HepG2 (cell line): ENCODE results near the gene C14orf180. TPM values are rescaled to one million over a fixed set of nuclear protein-coding genes. Genes with fewer than 3 reads are reported as not detected.

Source experiments
- ATAC-seq: fragments of 200-7000 bp; cut with Tn5 transposase; 3 replicates; pipeline ENCODE4 v1.9.1; 2020; ENCODE audit warnings: mild to moderate bottlenecking, moderate library complexity
- BruUV-seq: library from RNA; stranded (reverse); fragments of 400-500 nt; replicated peaks from 2 replicates; lab custom pipeline; 2021; lab: Mats Ljungman, UMichigan
- CTCF ChIA-PET: fragments of 300-600 bp; formaldehyde crosslinking; extraction: SDS; loops from one replicate; lab custom pipeline; 2021; ENCODE audit warnings: low total read pairs, inconsistent platforms, low intra/inter-chr PET ratio; lab: Yijun Ruan, JAX
- POLR2A ChIA-PET: fragments of 350-600 bp; sonication (Branson Sonifier 250); formaldehyde crosslinking; loops from one replicate; lab custom pipeline; 2020; ENCODE audit warnings: antibody characterized with exemption, inconsistent platforms; lab: Yijun Ruan, JAX
- DNase-seq: peaks from one replicate; pipeline ENCODE4 v3.0.0-alpha.2; 2015; ENCODE audit warnings: low spot score
- FAIRE-seq: peaks from 3 replicates; lab custom pipeline; 2011; peaks lifted over from hg19 to GRCh38; lab: Jason Lieb, UNC
- H2AFZ ChIP-seq: one replicate; pipeline ENCODE4 v1.6.1; 2011; ENCODE audit warnings: low read length, inconsistent platforms
- H3K27ac ChIP-seq: fragments of 300-600 bp; 3 replicates; pipeline ENCODE4 v1.8.0; 2011; ENCODE audit warnings: mixed run types, mild to moderate bottlenecking, mixed read lengths, low read length, inconsistent platforms; ENCODE audit not compliant: insufficient read depth; ENCODE audit errors: extremely low read length
- H3K27me3 ChIP-seq, 2 experiments: fragments of 200-600 bp in 1 of 2; 2 replicates in 1 of 2; 3 replicates in 1 of 2; pipeline versions ENCODE4 v1.6.0 to v1.8.0; 2011; ENCODE audit warnings: low read length in 2 of 2, mild to moderate bottlenecking in 2 of 2, moderate library complexity in 2 of 2, inconsistent platforms in 1 of 2; ENCODE audit not compliant: insufficient read depth in 2 of 2, control insufficient read depth in 1 of 2
- H3K36me3 ChIP-seq, 2 experiments: fragments of 200-600 bp in 1 of 2; replicated peaks in 1 of 2; 2 replicates in 1 of 2; 3 replicates in 1 of 2; pipeline versions ENCODE4 v1.5.1 to v1.8.0; 2011; ENCODE audit warnings: low read length in 2 of 2, inconsistent platforms in 1 of 2; ENCODE audit not compliant: insufficient read depth in 2 of 2, control insufficient read depth in 1 of 2
- H3K4me1 ChIP-seq: 2 replicates; pipeline ENCODE4 v1.5.1; 2012; ENCODE audit warnings: low read length, inconsistent platforms; ENCODE audit not compliant: insufficient read depth
- H3K4me2 ChIP-seq: 2 replicates; pipeline ENCODE4 v1.6.0; 2011; ENCODE audit warnings: low read depth, low read length, inconsistent platforms
- H3K4me3 ChIP-seq, 3 experiments: fragments of 200-600 bp in 1 of 3; sonication (generic), shearing (Covaris generic) in 1 of 3; replicated peaks in 1 of 3; 2 replicates each; pipeline ENCODE4 v1.5.1; 2011 to 2016; ENCODE audit warnings: low read length in 3 of 3, inconsistent platforms in 2 of 3, low read depth in 2 of 3, mild to moderate bottlenecking in 2 of 3, control low read depth in 1 of 3, mixed read lengths in 1 of 3; ENCODE audit not compliant: insufficient read depth in 1 of 3
- H3K79me2 ChIP-seq: one replicate; pipeline ENCODE4 v1.6.1; 2011; ENCODE audit warnings: low read length, inconsistent platforms; ENCODE audit not compliant: insufficient read depth
- H3K9ac ChIP-seq: 2 replicates; pipeline ENCODE4 v1.6.0; 2011; ENCODE audit warnings: mild to moderate bottlenecking, low read depth, low read length, inconsistent platforms; ENCODE audit not compliant: insufficient read depth
- H3K9me3 ChIP-seq: 2 replicates; pipeline ENCODE4 v1.5.1; 2012; ENCODE audit warnings: mild to moderate bottlenecking, low read length
- H4K20me1 ChIP-seq: 2 replicates; pipeline ENCODE4 v1.6.0; 2011; ENCODE audit warnings: inconsistent platforms, mild to moderate bottlenecking, low read length, moderate library complexity; ENCODE audit not compliant: insufficient read depth
- ZBTB39 ChIP-seq: sonication (generic); formaldehyde crosslinking; IDR thresholded peaks from 2 replicates; pipeline ENCODE4 v1.5.0; 2020; ENCODE audit warnings: missing genetic modification reagents
- WGBS: methylation state at CpG from one replicate; pipeline ENCODE4 v1.1.6; 2017; ENCODE audit warnings: low lambda C conversion rate; 5-methylcytosine and 5-hydroxymethylcytosine counted together
- in situ Hi-C: cut with HindIII; loops from 2 replicates; pipeline ENCODE4 v1.10.0; 2017; ENCODE audit warnings: low pct_unique_long_range_greater_than_20kb; ENCODE audit not compliant: extremely low pct_ligation_motif_present
- intact Hi-C: fragments of 100-400 bp; cut with micrococcal nuclease; formaldehyde crosslinking; loops from one replicate; pipeline ENCODE4 v1.10.0; 2022; ENCODE audit not compliant: unreplicated experiment
- polyA plus RNA-seq, 8 experiments: library from polyadenylated mRNA; depleted of rRNA in 3 of 8; stranded (reverse) in 7 of 8; unstranded in 1 of 8; fragments of >200 nt; fragmentation: Illumina TruSeq in 4 of 8; extraction: Trizol in 4 of 8; gene quantifications; 2 replicates each; pipeline versions ENCODE4 v1.2.1 to v1.2.3, GENCODE V29; 2011 to 2016; ENCODE audit warnings: low read depth in 4 of 8, missing spikeins in 1 of 8, mixed read lengths in 1 of 8; ENCODE audit not compliant: insufficient read depth in 1 of 8
- total RNA-seq, 5 experiments: library from RNA; depleted of rRNA; stranded (reverse); fragments of >200 nt; fragmentation: Illumina TruSeq; extraction: Trizol; gene quantifications; 2 replicates each; pipeline ENCODE4 v1.2.3, GENCODE V29; 2016; ENCODE audit warnings: low read depth in 1 of 5
- TF ChIP-seq, protein P1 (sequence below), 2 experiments: sonication (generic) in 1 of 2; formaldehyde crosslinking in 1 of 2; IDR thresholded peaks; 2 replicates each; pipeline versions ENCODE4 v1.4.0 to v1.6.1; 2018 to 2020; ENCODE audit warnings: missing genetic modification reagents in 2 of 2, borderline replicate concordance in 1 of 2, low read depth in 1 of 2, mild to moderate bottlenecking in 1 of 2, missing biosample characterization in 1 of 2

Gene C14orf180
- total and polyA plus RNA-seq, 2 of the 13 experiments (the other 11 are each of a cell fraction or from before 2014, with no cell fraction given) = not detected

DNA sequence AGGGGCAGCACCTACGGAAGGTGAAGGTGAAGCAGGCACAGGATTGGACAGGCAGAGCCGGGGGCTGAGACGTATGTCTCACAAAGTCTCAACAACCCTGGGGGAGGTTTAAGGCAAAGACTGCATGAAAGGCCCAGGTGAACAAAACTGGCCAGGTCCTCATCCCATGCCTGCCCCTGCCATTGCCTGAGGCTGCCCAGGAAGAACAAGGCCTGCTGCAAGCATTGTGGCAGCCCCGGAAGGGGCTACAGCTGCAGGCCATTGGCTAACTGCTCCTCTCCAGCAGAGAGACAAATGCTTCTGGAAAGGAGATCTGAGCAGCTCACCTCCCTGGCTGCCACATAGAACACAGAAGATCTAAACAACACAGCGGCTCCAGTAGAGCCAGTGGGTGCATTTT is 45.4 kb downstream of the C14orf180 start (continued):
- TF ChIP-seq, protein P1, sequence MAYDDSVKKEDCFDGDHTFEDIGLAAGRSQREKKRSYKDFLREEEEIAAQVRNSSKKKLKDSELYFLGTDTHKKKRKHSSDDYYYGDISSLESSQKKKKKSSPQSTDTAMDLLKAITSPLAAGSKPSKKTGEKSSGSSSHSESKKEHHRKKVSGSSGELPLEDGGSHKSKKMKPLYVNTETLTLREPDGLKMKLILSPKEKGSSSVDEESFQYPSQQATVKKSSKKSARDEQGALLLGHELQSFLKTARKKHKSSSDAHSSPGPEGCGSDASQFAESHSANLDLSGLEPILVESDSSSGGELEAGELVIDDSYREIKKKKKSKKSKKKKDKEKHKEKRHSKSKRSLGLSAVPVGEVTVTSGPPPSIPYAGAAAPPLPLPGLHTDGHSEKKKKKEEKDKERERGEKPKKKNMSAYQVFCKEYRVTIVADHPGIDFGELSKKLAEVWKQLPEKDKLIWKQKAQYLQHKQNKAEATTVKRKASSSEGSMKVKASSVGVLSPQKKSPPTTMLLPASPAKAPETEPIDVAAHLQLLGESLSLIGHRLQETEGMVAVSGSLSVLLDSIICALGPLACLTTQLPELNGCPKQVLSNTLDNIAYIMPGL (CRISPR knock-in tag; IDR thresholded peaks at IDR 0.05; ENCODE audit: borderline replicate concordance in 1 of 2, low read depth in 1 of 2) = no peak

DNA sequence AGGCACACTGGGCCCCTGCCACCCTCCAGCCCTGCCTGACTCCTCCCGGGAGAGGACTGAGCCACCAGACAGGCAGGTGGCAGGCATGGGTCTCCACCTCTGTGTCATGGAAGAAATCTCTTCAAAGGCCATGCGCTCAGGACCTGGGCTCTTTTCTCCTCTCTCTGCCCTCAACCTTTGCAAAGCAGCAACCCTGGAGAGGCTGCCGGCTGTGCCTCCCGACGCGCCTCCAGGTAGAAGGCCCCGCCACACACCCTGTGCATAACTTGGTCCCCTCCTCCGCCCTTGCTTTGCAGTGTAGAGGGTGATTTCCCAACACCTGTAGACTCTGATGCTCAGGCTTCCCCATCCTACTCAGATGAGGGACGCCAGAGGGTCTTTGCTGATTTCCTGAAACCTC is 53.2 kb downstream of the C14orf180 start:
- in situ Hi-C loops = no loop called here
- BruUV-seq = no TSS peak
- Histone ChIP-seq H3K9me3 (peaks cover 10% of the 10 kb centered on the region; the same call in 1 of the 2 replicates), H3K4me1 (no peaks in the 10 kb centered on the region), H2AFZ (no peak overlapping the region), H3K9ac (no peak overlapping the region), H3K79me2 (no peaks in the 10 kb centered on the region), H3K27ac (no peak overlapping the region), H3K4me2 (no peak overlapping the region), H3K36me3 (no peaks in the 10 kb centered on the region), H3K4me3 (no peak overlapping the region), H3K27me3 (peaks cover 3 to 52% of the 10 kb centered on the region in 2 experiments), H4K20me1 (no peaks in the 10 kb centered on the region)
- ChIA-PET CTCF (no interaction called here), POLR2A (no interaction called here)
- ATAC-seq = no peak
- TF ChIP-seq ZBTB39 (CRISPR knock-in tag) = no peak
- intact Hi-C loops = no loop called here
- no peak for FAIRE-seq
- no peak for DNase-seq
- 20% methylated on average over 6 of the region's 9 CpGs for whole genome bisulfite sequencing
